NCI-H146 treated with DMSO at 0.1 percent for 48 hours (cell line): ENCODE results near the gene POGK.
A peak's percentile ranks its signal among the peaks of the same experiment; 100 is the strongest.
"Not testable (repeated sequence)": the region's sequence is repeated elsewhere in the genome, so short reads cannot be mapped to it uniquely, and the experiment has no call there.

Experiments
- DNase-seq: peaks from one replicate; lab custom pipeline; 2025; ENCODE audit not compliant: unreplicated experiment; lab: John Stamatoyannopoulos, UW

The POGK gene

DNA sequence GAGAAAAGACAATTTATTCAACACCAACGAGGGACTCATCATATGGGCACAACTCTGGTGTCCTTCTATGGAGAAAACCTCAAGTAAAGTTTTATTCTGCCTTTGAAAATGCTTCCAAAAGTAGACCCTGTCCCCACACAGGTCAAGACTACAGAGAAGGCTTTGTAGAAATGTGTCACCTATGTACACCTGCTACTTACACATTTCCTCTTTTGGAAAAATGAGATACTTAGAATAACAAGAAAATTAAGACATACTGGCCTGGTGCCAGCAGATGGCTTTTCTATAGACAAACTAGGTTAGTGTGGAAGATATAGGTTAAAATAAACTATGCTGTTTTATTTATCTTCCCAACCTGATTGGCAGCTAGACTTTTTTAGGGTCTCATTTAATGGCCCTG lies 13.6 kb downstream of the POGK start:
- DNase-seq, result no peak

GRCh38 chr1:166855558-166855957 lies 16.3 kb downstream of the POGK start:
- DNase-seq, result no peak

GRCh38 chr1:166857995-166858394 lies 18.7 kb downstream of the POGK start:
- no peak for DNase-seq

DNA sequence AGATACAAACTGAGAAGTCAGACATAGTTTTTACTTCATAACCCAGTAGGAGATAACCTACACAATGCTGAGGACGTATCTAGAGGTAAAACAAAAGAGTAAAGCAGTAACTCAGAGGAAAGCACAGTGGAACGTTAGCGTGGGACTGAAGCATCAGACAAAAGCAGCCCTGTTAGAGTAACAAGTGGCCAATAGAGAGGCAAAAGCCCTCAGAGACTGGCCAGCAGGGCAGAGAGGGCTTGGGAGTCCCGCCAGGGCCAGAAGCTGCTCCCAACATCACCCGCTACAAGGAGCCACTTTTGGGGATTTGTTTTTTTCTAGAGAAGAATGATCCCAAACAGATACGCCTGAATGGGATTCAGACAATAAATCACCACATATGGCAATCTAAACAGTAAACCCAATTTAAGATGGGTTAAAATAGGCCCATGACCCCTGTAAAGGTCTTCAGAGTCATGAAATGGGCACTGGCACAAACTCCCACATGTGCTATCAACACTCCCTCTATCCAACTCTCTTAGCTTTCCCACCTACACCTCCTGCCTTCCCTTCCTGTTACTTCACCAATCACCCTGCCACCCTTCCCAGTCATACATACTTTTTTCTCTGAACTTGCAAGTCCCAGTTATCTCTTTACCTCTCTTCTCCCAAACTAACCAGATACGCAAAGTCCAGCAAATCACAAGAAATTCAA lies 19.6 kb downstream of the POGK start:
- no peak for DNase-seq

- no peak for DNase-seq
These were observed 20.3 kb downstream of the POGK start for GRCh38 chr1:166859597-166859996.

DNA sequence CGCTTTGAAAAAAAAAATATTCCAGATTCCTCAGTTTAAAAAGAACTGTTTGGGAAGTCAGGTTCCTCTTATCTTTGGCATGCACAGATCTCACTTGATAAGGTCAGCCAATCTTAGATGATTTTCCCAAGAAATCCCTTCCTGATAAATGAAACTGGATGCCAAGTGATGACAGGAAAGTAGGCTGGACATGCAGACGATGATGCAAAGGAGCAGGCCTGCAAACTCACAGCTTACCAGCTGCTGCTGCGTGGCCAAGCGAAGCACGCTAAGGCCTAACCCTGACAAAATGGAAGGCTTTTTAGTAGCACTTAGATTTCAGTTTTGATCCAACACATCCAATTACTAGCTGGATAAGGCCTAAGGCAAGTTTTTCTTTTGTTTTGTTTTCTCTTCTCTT lies 26.7 kb downstream of the POGK start:
- no peak for DNase-seq

DNA sequence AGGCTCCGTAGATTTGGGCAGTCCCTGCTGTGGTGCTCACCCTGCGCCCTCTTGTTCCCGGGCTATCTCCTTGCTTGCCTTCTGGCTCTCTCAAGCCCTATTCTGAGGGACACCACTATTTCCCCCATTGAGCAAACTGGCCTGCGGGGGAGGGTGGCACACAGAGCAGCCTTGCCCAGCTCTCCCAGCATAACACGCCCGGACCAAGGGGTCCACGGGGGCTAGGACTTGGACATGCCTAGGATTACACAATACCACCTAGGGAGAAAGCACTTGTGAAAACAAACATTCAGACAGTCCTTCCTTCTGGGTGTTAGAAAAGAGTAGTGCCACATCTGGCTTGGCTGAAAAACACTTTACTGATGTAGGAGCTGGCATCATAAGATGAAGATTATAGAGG lies 29.4 kb downstream of the POGK start:
- DNase-seq, result no peak

DNA sequence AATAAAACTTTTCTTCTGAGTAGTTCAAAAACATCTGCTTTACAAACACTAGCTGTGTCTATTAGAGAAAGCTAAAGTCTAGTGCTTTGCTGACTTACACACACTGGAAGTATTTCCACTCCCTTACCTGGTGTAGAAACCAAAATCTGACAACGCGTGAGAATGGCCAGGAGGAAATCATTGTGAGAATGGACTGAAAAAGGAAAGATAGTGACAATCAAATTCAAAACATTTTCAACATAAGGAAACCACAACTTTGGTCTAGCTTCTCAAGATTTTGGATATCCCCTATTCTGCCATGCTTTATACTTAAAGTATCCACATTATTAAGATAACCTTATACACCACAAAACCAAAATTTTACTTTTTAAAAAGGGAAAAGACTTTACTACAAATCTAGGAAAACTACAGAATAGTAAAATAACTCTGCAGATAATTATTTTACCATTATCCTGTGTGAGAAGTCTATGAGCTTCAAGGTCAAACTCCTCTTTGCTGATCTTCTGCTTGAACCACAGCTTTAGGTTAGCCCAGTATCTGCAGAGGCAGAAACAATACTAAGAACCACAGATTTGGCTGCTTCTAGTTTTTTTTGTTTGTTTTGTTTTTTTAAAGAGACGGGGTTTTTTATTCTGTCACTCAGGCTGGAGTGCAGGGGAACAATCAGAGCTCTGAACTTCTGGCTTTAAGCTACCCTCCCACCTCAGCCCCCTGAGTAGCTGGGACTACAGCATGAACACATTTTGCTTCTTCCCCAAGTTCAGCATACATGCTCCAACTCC lies 30.2 kb downstream of the POGK start:
- no peak for DNase-seq

GRCh38 chr1:166870584-166870983 lies 31.3 kb downstream of the POGK start:
- DNase-seq, result no peak

DNA sequence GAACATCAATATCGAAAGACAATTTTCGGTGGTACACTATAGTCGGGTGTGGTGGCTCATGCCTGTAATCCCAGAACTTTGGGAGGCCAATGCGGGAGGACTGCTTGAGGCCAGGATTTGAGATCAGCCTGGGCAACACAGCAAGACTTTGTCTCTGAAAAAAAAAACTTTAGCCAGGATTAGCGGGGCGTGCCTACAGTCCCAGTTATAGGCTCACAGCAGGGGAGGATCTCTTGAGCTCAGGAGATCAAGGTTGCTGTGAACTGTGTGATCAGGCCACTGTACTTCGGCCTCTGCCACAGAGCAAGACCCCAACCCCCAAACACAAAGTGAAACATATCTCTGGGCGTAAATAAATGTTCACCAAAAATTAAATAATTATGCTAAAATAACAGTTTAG lies 35.2 kb downstream of the POGK start:
- DNase-seq, result no peak

DNA sequence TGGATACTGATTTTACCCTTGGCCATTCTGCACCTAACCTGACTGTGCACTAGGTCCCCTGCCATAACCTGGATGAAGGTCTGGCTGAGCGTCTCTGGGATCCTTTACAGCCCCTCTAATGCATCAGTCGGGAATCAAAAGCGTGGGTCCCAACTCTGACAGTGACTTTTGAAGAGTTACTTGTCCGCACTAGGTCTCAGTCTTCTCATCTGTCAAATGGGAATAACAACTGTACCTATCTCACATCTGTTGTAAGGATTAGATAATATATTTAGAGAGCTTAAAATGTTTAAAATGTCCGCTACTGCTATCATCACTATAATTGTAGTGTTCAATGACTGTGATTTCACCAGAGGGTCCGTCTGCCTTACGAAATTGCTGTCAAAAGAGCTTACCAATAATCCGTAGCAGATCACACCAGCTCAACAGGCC lies 36.0 kb downstream of the POGK start:
- no peak for DNase-seq

GRCh38 chr1:166875734-166876539 lies 36.7 kb downstream of the POGK start, which contains the start of gene TADA1:
Gene TADA1 (minus strand): TSS chr1:166876264. CDS start chr1:166876233, 31 bp downstream.
- peak; percentile 98 for DNase-seq

DNA sequence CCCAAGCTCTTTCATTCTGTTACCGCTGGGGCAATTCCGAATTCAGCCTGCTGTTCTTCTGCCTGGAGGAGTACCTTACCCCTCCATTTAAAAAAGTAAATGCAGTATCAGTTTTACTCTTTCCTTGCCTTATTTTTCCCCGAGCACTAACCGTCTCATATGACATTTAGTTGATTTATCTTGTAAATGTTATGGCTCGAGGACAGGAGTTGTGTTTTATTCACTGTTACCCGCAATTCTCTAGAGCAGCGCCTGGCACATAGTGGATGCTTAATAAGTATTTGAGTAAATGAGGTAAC lies 37.2 kb downstream of the POGK start:
- no peak for DNase-seq

DNA sequence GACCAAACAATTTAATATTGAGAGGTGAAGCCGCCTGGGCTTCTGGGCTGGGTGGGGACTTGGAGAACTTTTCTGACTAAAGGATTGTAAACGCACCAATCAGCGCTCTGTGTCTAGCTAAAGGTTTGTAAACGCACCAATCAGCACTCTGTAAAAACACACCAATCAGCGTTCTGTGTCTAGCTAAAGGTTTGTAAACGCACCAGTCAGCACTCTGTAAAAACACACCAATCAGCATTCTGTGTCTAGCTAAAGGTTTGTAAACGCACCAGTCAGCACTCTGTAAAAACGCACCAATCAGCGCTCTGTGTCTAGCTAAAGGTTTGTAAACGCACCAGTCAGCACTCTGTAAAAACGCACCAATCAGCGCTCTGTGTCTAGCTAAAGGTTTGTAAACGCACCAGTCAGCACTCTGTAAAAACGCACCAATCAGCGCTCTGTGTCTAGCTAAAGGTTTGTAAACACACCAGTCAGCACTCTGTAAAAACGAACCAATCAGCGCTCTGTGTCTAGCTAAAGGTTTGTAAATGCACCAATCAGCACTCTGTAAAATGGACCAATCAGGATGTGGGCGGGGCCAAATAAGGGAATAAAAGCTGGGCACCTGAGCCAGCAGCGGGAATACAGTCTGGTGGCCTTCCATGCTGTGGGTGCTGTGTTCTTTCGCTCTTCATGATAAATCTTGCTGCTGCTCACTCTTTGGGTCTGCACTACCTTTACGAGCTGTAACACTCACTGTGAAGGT lies 39.1 kb downstream of the POGK start:
- DNase-seq, result not testable (repeated sequence)

DNA sequence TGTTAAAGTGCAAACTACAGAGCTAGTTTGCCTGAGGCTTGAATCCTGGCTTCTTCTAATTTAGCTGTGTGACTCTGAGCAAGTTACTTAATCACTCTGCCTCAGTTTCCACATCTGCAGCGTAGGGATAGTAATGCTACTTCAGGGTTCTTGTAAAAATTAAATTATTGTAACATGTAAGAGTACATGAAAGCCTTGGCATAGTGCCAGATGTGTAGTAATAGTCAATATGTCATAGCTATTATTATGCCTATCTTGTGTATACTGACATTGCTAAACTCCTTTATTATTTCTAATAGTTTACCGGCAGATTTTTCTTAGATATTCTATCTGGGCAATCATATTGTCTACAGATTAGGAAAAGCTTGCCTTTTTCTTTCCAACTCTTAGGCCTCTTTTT lies 43.6 kb downstream of the POGK start:
- DNase-seq, result no peak

DNA sequence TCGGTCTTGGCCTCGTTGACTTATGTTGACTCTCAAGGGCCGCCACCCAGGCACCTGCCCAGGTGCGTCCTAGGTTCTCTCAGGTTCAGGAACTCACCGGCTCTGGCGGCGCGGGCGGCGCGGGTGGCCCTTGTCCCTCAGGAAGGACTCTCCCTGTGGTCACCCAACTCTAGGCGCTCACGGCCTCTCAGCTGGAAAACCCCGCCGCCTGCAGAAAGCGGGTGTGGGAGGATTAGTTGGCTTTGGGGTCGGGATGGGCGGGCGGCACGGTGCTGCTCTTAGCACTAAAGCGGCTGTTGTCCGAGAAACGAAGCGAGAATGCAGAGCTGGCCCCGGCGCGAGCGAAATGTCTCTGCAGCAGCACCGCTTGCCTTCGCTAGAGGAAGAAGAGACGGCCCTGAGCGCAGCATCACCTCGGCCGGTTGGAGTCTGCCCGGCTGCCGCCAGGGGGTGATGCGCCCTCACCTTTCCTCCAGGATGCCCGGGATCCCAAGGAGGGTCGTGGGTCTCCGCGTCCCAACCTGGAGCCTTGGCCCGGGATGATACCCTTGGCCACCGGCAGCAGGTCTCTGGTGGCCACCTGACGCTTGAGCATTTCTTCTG lies 44.9 kb downstream of the POGK start:
- DNase-seq, result peak; percentile 18

- no peak for DNase-seq
These were observed 45.7 kb downstream of the POGK start for GRCh38 chr1:166884971-166885370.

- DNase-seq, result no peak
These were observed 49.3 kb downstream of the POGK start for GRCh38 chr1:166888373-166889111.

GRCh38 chr1:166889776-166890175 lies 50.5 kb downstream of the POGK start:
- no peak for DNase-seq

DNA sequence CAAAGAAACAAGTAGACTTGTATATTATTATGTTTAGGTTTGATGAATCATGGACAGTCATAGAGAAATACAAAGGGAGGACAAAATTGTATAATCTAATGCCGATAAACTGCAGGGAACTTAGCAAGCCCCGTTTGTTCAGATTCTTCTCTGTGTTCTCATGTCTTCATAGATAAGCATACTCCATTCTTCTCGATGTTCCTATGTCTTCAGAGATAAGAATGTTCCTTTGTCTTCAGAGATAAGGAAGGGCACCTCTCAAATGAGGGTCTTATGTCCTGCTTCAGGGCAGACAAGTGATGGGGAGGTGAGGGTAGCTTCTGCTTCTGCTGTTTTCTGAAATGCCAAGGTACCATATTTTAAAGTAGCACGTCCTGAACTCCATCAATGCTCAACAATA lies 56.5 kb downstream of the POGK start:
- DNase-seq, result no peak
